Suppressor macrophage treated with lipopolysaccharide for 1 hour (primary cell): Measurements from ENCODE around the gene PDGFC.

Source experiments
- DNase-seq, 3 donors: peaks; one replicate each; pipeline ENCODE4 v3.0.0-alpha.2; 2020 to 2022

The PDGFC gene

GRCh38 chr4:156779042-156779441, 192.6 kb downstream of the PDGFC start:
- no peak for DNase-seq

GRCh38 chr4:156778606-156779005, 193.0 kb downstream of the PDGFC start:
- peak in 1 of 3 donors; percentile 44 for DNase-seq

GRCh38 chr4:156778093-156778492, 193.5 kb downstream of the PDGFC start:
- DNase-seq = no peak

- DNase-seq = peak; percentile 77 to 88 (median 87)
Observed at GRCh38 chr4:156775813-156776212, 195.8 kb downstream of the PDGFC start.

GRCh38 chr4:156774422-156774821, 197.2 kb downstream of the PDGFC start:
- DNase-seq = peak; percentile 66 to 78 (median 74)

GRCh38 chr4:156773648-156774357, 197.8 kb downstream of the PDGFC start:
- no peak for DNase-seq

- peak in 2 of 3 donors; percentile 39 to 48 for DNase-seq
Observed at GRCh38 chr4:156771171-156771837, 200.3 kb downstream of the PDGFC start.

GRCh38 chr4:156770140-156770539, 201.5 kb downstream of the PDGFC start:
- no peak for DNase-seq

- no peak for DNase-seq
Observed at GRCh38 chr4:156767911-156768415, 203.6 kb downstream of the PDGFC start.

- DNase-seq = no peak
Observed at GRCh38 chr4:156766846-156767245, 204.8 kb downstream of the PDGFC start.

GRCh38 chr4:156765277-156765676, 206.3 kb downstream of the PDGFC start:
- DNase-seq = no peak

- DNase-seq = no peak
Observed at GRCh38 chr4:156764846-156765245, 206.8 kb downstream of the PDGFC start.

- no peak for DNase-seq
Observed at GRCh38 chr4:156764145-156764544, 207.5 kb downstream of the PDGFC start.

GRCh38 chr4:156763511-156763910, 208.1 kb downstream of the PDGFC start:
- DNase-seq = no peak

- DNase-seq = no peak
Observed at GRCh38 chr4:156762851-156763250, 208.7 kb downstream of the PDGFC start.

GRCh38 chr4:156756118-156756517, 215.5 kb downstream of the PDGFC start:
- DNase-seq = no peak

GRCh38 chr4:156754832-156755570, 216.6 kb downstream of the PDGFC start:
- DNase-seq = no peak

- peak in 2 of 3 donors; percentile 18 to 20 for DNase-seq
Observed at GRCh38 chr4:156751486-156751885, 220.1 kb downstream of the PDGFC start.

GRCh38 chr4:156749426-156750403, 221.9 kb downstream of the PDGFC start:
- no peak for DNase-seq

- no peak for DNase-seq
Observed at GRCh38 chr4:156746111-156746510, 225.5 kb downstream of the PDGFC start.

GRCh38 chr4:156738766-156739165, 232.8 kb downstream of the PDGFC start:
- DNase-seq = no peak
